B cell (primary cell): ENCODE data around the gene RAB3IP.

Source experiments
- CTCF ChIP-seq: fragments of 200-600 bp; IDR thresholded peaks from one replicate; pipeline ENCODE4 v1.8.0; 2022; ENCODE audit warnings: antibody characterized with exemption, mild to moderate bottlenecking
- EZH2 ChIP-seq: IDR thresholded peaks from 2 replicates; pipeline ENCODE4 v1.6.1; 2012; ENCODE audit warnings: borderline replicate concordance, low read depth, mild to moderate bottlenecking, moderate library complexity, low read length; ENCODE audit not compliant: insufficient read depth, poor library complexity, severe bottlenecking

- TF ChIP-seq CTCF (no peak), EZH2 (no peak)
Observed at GRCh38 chr12:69868695-69869094, 130.0 kb downstream of the RAB3IP start.
